ENCODE measurements around the gene EXOC2.

Gene EXOC2

GRCh38 chr6:489762-490161 is 203.2 kb downstream of the EXOC2 start:
- H3K27me3 ChIP-seq (ENCODE audit: control insufficient read depth in 5 of 5, insufficient read depth in 4 of 5, low read length in 5 of 5), result no peaks in the 10 kb centered on the region
- no peaks in the 10 kb centered on the region for H3K4me1 ChIP-seq (ENCODE audit: control insufficient read depth in 5 of 5, insufficient read depth in 5 of 5, low read length in 5 of 5)
- H3K36me3 ChIP-seq (ENCODE audit: control insufficient read depth in 5 of 5, insufficient read depth in 5 of 5, low read length in 5 of 5), result peaks cover 18 to 52% (median 32%) of the 10 kb centered on the region in 5 donors
- H3K9ac ChIP-seq (ENCODE audit: low read length in 5 of 5), result no peak overlapping the region
- no peak overlapping the region for H3K4me3 ChIP-seq (ENCODE audit: low read depth in 1 of 5, low read length in 5 of 5)
- H3K9me3 ChIP-seq (ENCODE audit: control insufficient read depth in 5 of 5, low read length in 5 of 5), result no peaks in the 10 kb centered on the region
- H3K27ac ChIP-seq (ENCODE audit: low read depth, low read length), result no peak overlapping the region

GRCh38 chr6:489001-489400 is 203.9 kb downstream of the EXOC2 start:
- H3K9ac ChIP-seq (ENCODE audit: low read length in 5 of 5), result no peak overlapping the region
- no peak overlapping the region for H3K27ac ChIP-seq (ENCODE audit: low read depth, low read length)
- H3K4me1 ChIP-seq (ENCODE audit: control insufficient read depth in 5 of 5, insufficient read depth in 5 of 5, low read length in 5 of 5), result no peaks in the 10 kb centered on the region
- no peaks in the 10 kb centered on the region for H3K27me3 ChIP-seq (ENCODE audit: control insufficient read depth in 5 of 5, insufficient read depth in 4 of 5, low read length in 5 of 5)
- H3K36me3 ChIP-seq (ENCODE audit: control insufficient read depth in 5 of 5, insufficient read depth in 5 of 5, low read length in 5 of 5), result peaks cover 18 to 54% (median 36%) of the 10 kb centered on the region in 5 donors
- no peaks in the 10 kb centered on the region for H3K9me3 ChIP-seq (ENCODE audit: control insufficient read depth in 5 of 5, low read length in 5 of 5)
- no peak overlapping the region for H3K4me3 ChIP-seq (ENCODE audit: low read depth in 1 of 5, low read length in 5 of 5)

DNA sequence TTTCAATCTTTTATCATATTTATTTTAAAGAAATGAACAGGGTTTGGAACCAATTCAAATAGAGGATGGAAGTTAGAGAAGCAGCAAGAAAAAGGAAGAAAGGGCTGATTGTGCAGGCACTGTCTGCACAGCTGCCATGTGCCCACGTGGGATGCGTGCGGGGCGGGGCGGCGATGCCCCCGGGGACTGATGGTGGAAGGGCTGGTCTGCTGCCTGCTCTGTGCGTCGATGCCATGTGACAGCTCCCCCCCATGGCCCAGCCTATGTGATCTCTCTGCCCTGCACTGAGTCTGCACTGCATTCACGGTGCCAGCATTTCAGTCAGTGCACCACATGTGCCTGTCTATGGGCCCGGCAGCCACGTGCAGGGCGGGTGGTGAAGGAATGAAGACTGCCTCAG is 205.0 kb downstream of the EXOC2 start:
- Histone ChIP-seq H3K4me3 (ENCODE audit: low read depth in 1 of 5, low read length in 5 of 5) (no peak overlapping the region), H3K9ac (ENCODE audit: low read length in 5 of 5) (no peak overlapping the region), H3K9me3 (ENCODE audit: control insufficient read depth in 5 of 5, low read length in 5 of 5) (no peaks in the 10 kb centered on the region), H3K27ac (ENCODE audit: low read depth, low read length) (no peak overlapping the region), H3K4me1 (ENCODE audit: control insufficient read depth in 5 of 5, insufficient read depth in 5 of 5, low read length in 5 of 5) (no peaks in the 10 kb centered on the region), H3K27me3 (ENCODE audit: control insufficient read depth in 5 of 5, insufficient read depth in 4 of 5, low read length in 5 of 5) (no peaks in the 10 kb centered on the region), H3K36me3 (ENCODE audit: control insufficient read depth in 5 of 5, insufficient read depth in 5 of 5, low read length in 5 of 5) (peaks cover 18 to 54% (median 36%) of the 10 kb centered on the region in 5 donors)

GRCh38 chr6:485655-486170 is 207.2 kb downstream of the EXOC2 start:
- H3K36me3 ChIP-seq (ENCODE audit: control insufficient read depth in 5 of 5, insufficient read depth in 5 of 5, low read length in 5 of 5), result peaks cover 11 to 47% (median 33%) of the 10 kb centered on the region in 5 donors
- H3K9me3 ChIP-seq (ENCODE audit: control insufficient read depth in 5 of 5, low read length in 5 of 5), result no peaks in the 10 kb centered on the region
- H3K4me1 ChIP-seq (ENCODE audit: control insufficient read depth in 5 of 5, insufficient read depth in 5 of 5, low read length in 5 of 5), result no peaks in the 10 kb centered on the region
- no peaks in the 10 kb centered on the region for H3K27me3 ChIP-seq (ENCODE audit: control insufficient read depth in 5 of 5, insufficient read depth in 4 of 5, low read length in 5 of 5)
- no peak overlapping the region for H3K27ac ChIP-seq (ENCODE audit: low read depth, low read length)
- H3K4me3 ChIP-seq (ENCODE audit: low read depth in 1 of 5, low read length in 5 of 5), result no peak overlapping the region
- no peak overlapping the region for H3K9ac ChIP-seq (ENCODE audit: low read length in 5 of 5)

- no peak overlapping the region for H3K9ac ChIP-seq (ENCODE audit: low read length in 5 of 5)
- peaks cover 6 to 40% (median 26%) of the 10 kb centered on the region in 5 donors for H3K36me3 ChIP-seq (ENCODE audit: control insufficient read depth in 5 of 5, insufficient read depth in 5 of 5, low read length in 5 of 5)
- no peak overlapping the region for H3K4me3 ChIP-seq (ENCODE audit: low read depth in 1 of 5, low read length in 5 of 5)
- H3K27me3 ChIP-seq (ENCODE audit: control insufficient read depth in 5 of 5, insufficient read depth in 4 of 5, low read length in 5 of 5), result no peaks in the 10 kb centered on the region
- no peak overlapping the region for H3K27ac ChIP-seq (ENCODE audit: low read depth, low read length)
- no peaks in the 10 kb centered on the region for H3K9me3 ChIP-seq (ENCODE audit: control insufficient read depth in 5 of 5, low read length in 5 of 5)
- H3K4me1 ChIP-seq (ENCODE audit: control insufficient read depth in 5 of 5, insufficient read depth in 5 of 5, low read length in 5 of 5), result no peaks in the 10 kb centered on the region
These were observed 208.2 kb downstream of the EXOC2 start for GRCh38 chr6:484746-485145.

DNA sequence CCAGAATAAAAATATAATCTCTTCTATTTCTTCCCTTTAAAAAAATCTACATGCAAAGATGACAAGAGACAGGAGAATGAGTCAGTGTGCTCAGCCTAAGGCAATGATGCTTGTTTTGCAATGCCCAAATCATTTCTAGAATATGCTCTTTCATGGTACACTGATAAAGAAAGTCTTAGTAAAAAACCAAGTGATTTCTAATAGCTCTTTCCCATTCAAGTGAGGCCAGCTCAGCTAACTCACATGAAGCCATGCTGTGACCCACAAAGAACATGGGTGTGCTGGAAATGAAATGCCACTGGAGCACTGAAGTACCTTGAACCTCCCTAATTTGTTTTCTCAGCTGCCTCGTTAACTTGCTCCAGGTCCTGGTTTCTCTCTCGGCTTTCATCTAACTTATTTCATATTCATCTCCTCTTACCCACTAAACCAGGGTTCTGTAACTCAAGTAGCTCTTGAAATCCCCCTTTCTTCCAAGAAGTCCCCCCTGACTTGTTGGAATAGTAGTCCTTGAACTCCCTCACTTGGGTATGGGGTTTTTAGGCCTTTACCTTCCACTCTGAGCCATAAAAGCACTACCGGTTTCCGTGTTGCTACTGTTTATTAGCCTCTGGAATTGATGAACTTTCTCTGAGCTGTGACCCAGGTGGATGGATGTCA is 208.7 kb downstream of the EXOC2 start:
- H3K4me1 ChIP-seq (ENCODE audit: control insufficient read depth in 5 of 5, insufficient read depth in 5 of 5, low read length in 5 of 5), result no peaks in the 10 kb centered on the region
- H3K36me3 ChIP-seq (ENCODE audit: control insufficient read depth in 5 of 5, insufficient read depth in 5 of 5, low read length in 5 of 5), result peaks cover 6 to 37% (median 26%) of the 10 kb centered on the region in 5 donors
- no peaks in the 10 kb centered on the region for H3K27me3 ChIP-seq (ENCODE audit: control insufficient read depth in 5 of 5, insufficient read depth in 4 of 5, low read length in 5 of 5)
- H3K4me3 ChIP-seq (ENCODE audit: low read depth in 1 of 5, low read length in 5 of 5), result no peak overlapping the region
- H3K9ac ChIP-seq (ENCODE audit: low read length in 5 of 5), result no peak overlapping the region
- no peaks in the 10 kb centered on the region for H3K9me3 ChIP-seq (ENCODE audit: control insufficient read depth in 5 of 5, low read length in 5 of 5)
- no peak overlapping the region for H3K27ac ChIP-seq (ENCODE audit: low read depth, low read length)

GRCh38 chr6:475314-475713 is 217.6 kb downstream of the EXOC2 start:
- Histone ChIP-seq H3K9ac (ENCODE audit: low read length in 5 of 5) (no peak overlapping the region), H3K9me3 (ENCODE audit: control insufficient read depth in 5 of 5, low read length in 5 of 5) (no peaks in the 10 kb centered on the region), H3K4me1 (ENCODE audit: control insufficient read depth in 5 of 5, insufficient read depth in 5 of 5, low read length in 5 of 5) (no peaks in the 10 kb centered on the region), H3K4me3 (ENCODE audit: low read depth in 1 of 5, low read length in 5 of 5) (no peak overlapping the region), H3K27me3 (ENCODE audit: control insufficient read depth in 5 of 5, insufficient read depth in 4 of 5, low read length in 5 of 5) (no peaks in the 10 kb centered on the region), H3K36me3 (ENCODE audit: control insufficient read depth in 5 of 5, insufficient read depth in 5 of 5, low read length in 5 of 5) (no peaks in the 10 kb centered on the region), H3K27ac (ENCODE audit: low read depth, low read length) (no peak overlapping the region)

DNA sequence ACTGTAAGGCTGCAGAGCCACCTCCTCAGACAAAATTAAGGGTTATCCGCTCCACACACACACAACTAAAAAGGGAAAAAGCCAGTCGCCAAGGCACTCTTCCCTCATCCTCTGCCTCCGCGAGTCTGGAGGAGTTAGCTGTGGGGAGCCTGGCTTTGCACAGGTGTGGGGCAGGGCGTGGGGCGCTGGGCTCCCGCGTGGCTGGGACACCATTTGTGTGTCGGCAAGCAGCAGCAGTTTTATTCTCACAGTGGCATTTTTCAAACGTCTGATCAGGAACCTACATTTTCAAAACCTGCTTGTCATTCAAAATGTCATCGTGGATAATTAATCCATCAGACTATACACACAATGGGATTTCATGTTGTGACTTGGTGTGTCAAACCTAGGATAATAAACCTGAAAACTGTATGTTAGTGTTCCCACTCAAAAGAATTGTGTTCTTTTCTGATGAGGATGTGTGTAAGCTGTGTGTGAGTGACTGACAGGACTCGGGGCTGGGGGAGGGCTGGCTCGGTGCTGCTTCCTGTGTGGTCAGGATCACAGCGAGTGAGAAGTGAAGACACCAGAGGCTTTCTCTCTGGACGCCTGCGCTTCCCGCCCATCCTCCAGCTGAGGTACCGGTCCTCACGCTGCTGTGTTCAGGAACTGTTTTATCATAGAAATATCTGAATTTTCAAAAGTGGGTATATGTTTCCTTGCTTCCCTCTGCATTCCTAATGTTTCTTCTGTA is 218.3 kb downstream of the EXOC2 start:
- Histone ChIP-seq H3K4me3 (ENCODE audit: low read depth in 1 of 5, low read length in 5 of 5) (no peak overlapping the region), H3K27ac (ENCODE audit: low read depth, low read length) (no peak overlapping the region), H3K9me3 (ENCODE audit: control insufficient read depth in 5 of 5, low read length in 5 of 5) (no peaks in the 10 kb centered on the region), H3K4me1 (ENCODE audit: control insufficient read depth in 5 of 5, insufficient read depth in 5 of 5, low read length in 5 of 5) (no peaks in the 10 kb centered on the region), H3K9ac (ENCODE audit: low read length in 5 of 5) (no peak overlapping the region), H3K36me3 (ENCODE audit: control insufficient read depth in 5 of 5, insufficient read depth in 5 of 5, low read length in 5 of 5) (no peaks in the 10 kb centered on the region), H3K27me3 (ENCODE audit: control insufficient read depth in 5 of 5, insufficient read depth in 4 of 5, low read length in 5 of 5) (no peaks in the 10 kb centered on the region)

DNA sequence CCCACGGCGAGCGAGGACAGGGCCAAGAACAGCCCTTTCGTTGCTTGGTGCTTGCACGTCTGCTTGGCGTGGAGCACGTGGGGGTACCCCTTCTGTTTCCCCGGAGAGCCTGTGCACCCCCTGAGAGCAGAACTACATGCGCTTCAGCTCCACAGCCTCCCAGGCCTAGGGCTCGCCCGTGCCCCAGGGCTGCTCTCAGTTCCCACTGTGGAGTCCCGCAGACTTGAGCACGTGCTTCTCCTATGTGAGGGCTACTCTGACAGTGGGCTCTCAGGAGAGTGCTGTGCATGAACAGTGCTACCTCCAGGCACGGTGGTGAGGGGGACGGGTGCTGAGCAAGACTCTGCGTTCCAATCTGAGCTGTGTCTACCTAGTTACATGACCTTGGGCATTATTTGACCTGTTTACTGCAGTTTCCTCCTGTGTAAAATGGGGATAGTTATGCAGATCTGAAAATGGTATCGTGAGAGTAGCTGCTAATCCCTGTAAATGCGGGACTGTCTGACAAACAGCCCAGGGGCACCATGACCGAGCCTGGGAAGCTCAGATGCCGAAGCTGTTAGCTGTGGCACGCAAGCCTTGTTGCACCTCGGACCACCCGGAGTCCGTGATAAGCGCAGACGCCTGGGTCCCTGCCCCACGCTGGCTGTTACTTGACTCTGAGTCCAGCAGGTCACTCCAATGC is 219.0 kb downstream of the EXOC2 start:
- Histone ChIP-seq H3K27me3 (ENCODE audit: control insufficient read depth in 5 of 5, insufficient read depth in 4 of 5, low read length in 5 of 5) (no peaks in the 10 kb centered on the region), H3K4me1 (ENCODE audit: control insufficient read depth in 5 of 5, insufficient read depth in 5 of 5, low read length in 5 of 5) (no peaks in the 10 kb centered on the region), H3K4me3 (ENCODE audit: low read depth in 1 of 5, low read length in 5 of 5) (no peak overlapping the region), H3K9ac (ENCODE audit: low read length in 5 of 5) (no peak overlapping the region), H3K36me3 (ENCODE audit: control insufficient read depth in 5 of 5, insufficient read depth in 5 of 5, low read length in 5 of 5) (no peaks in the 10 kb centered on the region), H3K9me3 (ENCODE audit: control insufficient read depth in 5 of 5, low read length in 5 of 5) (no peaks in the 10 kb centered on the region), H3K27ac (ENCODE audit: low read depth, low read length) (no peak overlapping the region)

- Histone ChIP-seq H3K9ac (ENCODE audit: low read length in 5 of 5) (no peak overlapping the region), H3K27ac (ENCODE audit: low read depth, low read length) (no peak overlapping the region), H3K9me3 (ENCODE audit: control insufficient read depth in 5 of 5, low read length in 5 of 5) (no peaks in the 10 kb centered on the region), H3K4me3 (ENCODE audit: low read depth in 1 of 5, low read length in 5 of 5) (no peak overlapping the region), H3K36me3 (ENCODE audit: control insufficient read depth in 5 of 5, insufficient read depth in 5 of 5, low read length in 5 of 5) (no peaks in the 10 kb centered on the region), H3K27me3 (ENCODE audit: control insufficient read depth in 5 of 5, insufficient read depth in 4 of 5, low read length in 5 of 5) (no peaks in the 10 kb centered on the region), H3K4me1 (ENCODE audit: control insufficient read depth in 5 of 5, insufficient read depth in 5 of 5, low read length in 5 of 5) (no peaks in the 10 kb centered on the region)
These were observed 219.6 kb downstream of the EXOC2 start for GRCh38 chr6:473356-473755.
